WERI-Rb-1 (cell line): ENCODE data around the gene VANGL1.

Experiments
- DNase-seq: peaks from one replicate; pipeline ENCODE4 v3.0.0-alpha.2; 2020
- H3K27ac ChIP-seq: fragments of 250-450 bp; sonication (Bioruptor Pico); 2 replicates; pipeline ENCODE4 v1.5.1; 2020; ENCODE audit warnings: mild to moderate bottlenecking, moderate library complexity
- H3K27me3 ChIP-seq: fragments of 250-450 bp; sonication (Bioruptor Pico); 2 replicates; pipeline ENCODE4 v1.5.1; 2021; ENCODE audit warnings: mild to moderate bottlenecking, low read depth, moderate library complexity; ENCODE audit not compliant: insufficient read depth, severe bottlenecking
- H3K36me3 ChIP-seq: fragments of 250-450 bp; sonication (Bioruptor Pico); 2 replicates; pipeline ENCODE4 v1.5.1; 2020; ENCODE audit warnings: mild to moderate bottlenecking, moderate library complexity
- H3K4me3 ChIP-seq: 2 replicates; pipeline ENCODE4 v1.5.1; 2011; ENCODE audit warnings: low read depth, mild to moderate bottlenecking, control low read depth, low read length
- H3K9me3 ChIP-seq: fragments of 250-450 bp; sonication (Bioruptor Pico); 2 replicates; pipeline ENCODE4 v1.5.1; 2021; ENCODE audit warnings: mild to moderate bottlenecking, moderate library complexity; ENCODE audit not compliant: severe bottlenecking
- TF ChIP-seq, protein P1 (sequence below): IDR thresholded peaks from 2 replicates; pipeline ENCODE4 v1.5.1; 2011; ENCODE audit warnings: low read depth, mild to moderate bottlenecking, control low read depth, inconsistent platforms, low read length

Gene VANGL1

DNA sequence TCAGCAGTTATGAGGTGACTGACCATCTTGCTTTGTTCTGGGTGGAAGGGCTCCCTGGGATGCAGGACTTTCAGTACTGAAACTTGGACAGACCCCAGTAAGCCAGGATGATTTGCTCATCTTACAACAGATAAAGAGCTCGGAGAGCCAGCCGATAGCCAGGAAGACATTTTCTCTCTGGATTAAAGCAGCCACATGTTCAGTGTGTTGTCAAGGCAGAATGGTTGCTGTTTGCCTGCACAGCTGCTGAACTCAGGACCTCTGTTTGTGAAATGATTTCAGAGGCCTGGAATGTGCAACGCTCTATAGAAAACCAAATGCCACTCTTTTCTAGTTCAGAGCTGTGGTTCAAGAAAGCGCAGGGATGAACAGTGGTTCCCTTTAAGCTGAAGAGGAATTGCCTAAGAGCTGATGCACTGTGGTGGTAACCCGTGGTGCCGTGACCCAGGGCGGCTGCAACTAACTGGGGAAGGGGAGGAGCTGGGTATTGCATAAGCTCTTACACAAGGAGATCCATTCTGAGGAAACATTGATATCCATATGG lies 86.0 kb downstream of the VANGL1 start:
- no peak overlapping the region for H3K27ac ChIP-seq
- no peak for DNase-seq

GRCh38 chr1:115728341-115728740 lies 86.6 kb downstream of the VANGL1 start:
- TF ChIP-seq, protein P1, sequence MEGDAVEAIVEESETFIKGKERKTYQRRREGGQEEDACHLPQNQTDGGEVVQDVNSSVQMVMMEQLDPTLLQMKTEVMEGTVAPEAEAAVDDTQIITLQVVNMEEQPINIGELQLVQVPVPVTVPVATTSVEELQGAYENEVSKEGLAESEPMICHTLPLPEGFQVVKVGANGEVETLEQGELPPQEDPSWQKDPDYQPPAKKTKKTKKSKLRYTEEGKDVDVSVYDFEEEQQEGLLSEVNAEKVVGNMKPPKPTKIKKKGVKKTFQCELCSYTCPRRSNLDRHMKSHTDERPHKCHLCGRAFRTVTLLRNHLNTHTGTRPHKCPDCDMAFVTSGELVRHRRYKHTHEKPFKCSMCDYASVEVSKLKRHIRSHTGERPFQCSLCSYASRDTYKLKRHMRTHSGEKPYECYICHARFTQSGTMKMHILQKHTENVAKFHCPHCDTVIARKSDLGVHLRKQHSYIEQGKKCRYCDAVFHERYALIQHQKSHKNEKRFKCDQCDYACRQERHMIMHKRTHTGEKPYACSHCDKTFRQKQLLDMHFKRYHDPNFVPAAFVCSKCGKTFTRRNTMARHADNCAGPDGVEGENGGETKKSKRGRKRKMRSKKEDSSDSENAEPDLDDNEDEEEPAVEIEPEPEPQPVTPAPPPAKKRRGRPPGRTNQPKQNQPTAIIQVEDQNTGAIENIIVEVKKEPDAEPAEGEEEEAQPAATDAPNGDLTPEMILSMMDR = no peak
- no peaks in the 10 kb centered on the region for H3K9me3 ChIP-seq
- H3K27ac ChIP-seq = no peak overlapping the region
- H3K36me3 ChIP-seq = no peaks in the 10 kb centered on the region
- H3K27me3 ChIP-seq = no peaks in the 10 kb centered on the region
- no peak overlapping the region for H3K4me3 ChIP-seq
- DNase-seq = no peak

More for the DNA sequence above, 86.0 kb downstream of the VANGL1 start:
- Histone ChIP-seq H3K36me3 (no peaks in the 10 kb centered on the region), H3K9me3 (no peaks in the 10 kb centered on the region), H3K4me3 (no peak overlapping the region), H3K27me3 (no peaks in the 10 kb centered on the region)
- TF ChIP-seq, protein P1 = no peak

DNA sequence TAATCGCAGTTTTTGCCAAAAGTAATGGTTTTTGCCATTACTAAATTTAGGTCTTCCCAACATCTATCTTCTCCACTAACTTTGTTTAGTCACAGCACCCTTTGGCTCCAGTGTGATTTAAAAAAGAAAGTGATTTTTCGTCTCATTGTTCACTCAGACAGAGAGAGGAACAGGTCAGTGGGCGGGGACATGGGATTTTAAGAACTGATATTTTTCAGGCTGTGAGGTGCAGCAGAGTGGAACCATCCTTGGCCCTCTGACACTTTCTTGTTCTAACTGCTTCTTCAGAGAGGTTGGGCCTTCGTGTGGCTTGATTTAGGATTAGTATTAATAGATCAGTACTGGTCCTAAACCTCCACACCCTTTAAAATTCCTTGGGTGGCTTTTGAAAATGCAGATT lies 88.0 kb downstream of the VANGL1 start:
- TF ChIP-seq, protein P1 = no peak
- no peak for DNase-seq
- Histone ChIP-seq H3K27ac (no peak overlapping the region), H3K27me3 (no peaks in the 10 kb centered on the region), H3K4me3 (no peak overlapping the region), H3K36me3 (no peaks in the 10 kb centered on the region), H3K9me3 (no peaks in the 10 kb centered on the region)

- no peak for DNase-seq
- Histone ChIP-seq H3K4me3 (no peak overlapping the region), H3K9me3 (no peaks in the 10 kb centered on the region), H3K36me3 (no peaks in the 10 kb centered on the region), H3K27ac (no peak overlapping the region), H3K27me3 (no peaks in the 10 kb centered on the region)
- TF ChIP-seq, protein P1 = no peak
Measured at GRCh38 chr1:115732316-115732715, 90.5 kb downstream of the VANGL1 start.

- H3K27ac ChIP-seq = no peak overlapping the region
- no peak overlapping the region for H3K4me3 ChIP-seq
- TF ChIP-seq, protein P1 = no peak
- no peaks in the 10 kb centered on the region for H3K27me3 ChIP-seq
- no peaks in the 10 kb centered on the region for H3K36me3 ChIP-seq
- H3K9me3 ChIP-seq = no peaks in the 10 kb centered on the region
- DNase-seq = no peak
Measured at GRCh38 chr1:115740811-115741210, 99.0 kb downstream of the VANGL1 start.

DNA sequence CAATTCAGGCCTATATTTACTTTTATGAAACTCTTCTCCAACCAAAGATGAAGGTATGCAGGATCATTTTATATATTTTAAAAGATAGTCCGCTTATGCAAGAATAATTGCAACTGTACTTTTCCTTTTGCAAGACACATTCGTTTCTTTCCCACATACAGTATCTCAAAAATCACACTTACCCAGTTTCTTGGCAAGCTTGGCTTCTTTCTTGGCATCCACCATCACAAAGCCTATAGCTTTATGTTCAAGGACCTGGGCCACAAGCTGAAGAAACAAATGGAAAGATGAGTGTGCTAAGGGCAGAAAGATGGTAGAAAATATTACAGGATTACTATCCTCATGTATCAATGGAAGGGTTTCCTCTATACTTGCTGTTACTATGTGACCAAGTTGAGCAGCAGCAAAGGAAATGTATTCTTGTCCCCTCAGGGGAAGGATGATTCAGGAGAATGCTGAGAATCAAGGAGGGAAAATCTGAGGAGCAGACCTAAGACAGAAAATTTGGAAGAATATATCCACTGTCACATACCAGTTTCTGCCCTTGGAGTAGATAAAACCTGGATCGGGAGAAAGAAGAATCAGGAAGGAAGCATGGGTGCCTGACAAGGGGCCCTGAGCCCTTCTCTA lies 103.0 kb downstream of the VANGL1 start:
- Histone ChIP-seq H3K27ac (no peak overlapping the region), H3K36me3 (no peaks in the 10 kb centered on the region), H3K9me3 (no peaks in the 10 kb centered on the region), H3K4me3 (no peak overlapping the region), H3K27me3 (no peaks in the 10 kb centered on the region)
- DNase-seq = no peak
- TF ChIP-seq, protein P1 = no peak
